Uterus (tissue), 4 donors: ENCODE data around the gene DET1. TPM values are rescaled to one million over a fixed set of nuclear protein-coding genes. Genes with fewer than 3 reads are reported as not detected.

Experiments used
- DNase-seq, 2 donors: peaks; one replicate each; pipeline ENCODE4 v3.0.0-alpha.2; 2019 to 2020
- H3K27ac ChIP-seq, 2 donors: fragments of 200-600 bp; sonication (generic); 1 replicate in 1 of 2; 2 replicates in 1 of 2; pipeline ENCODE4 v1.5.1; 2016 to 2018
- H3K27me3 ChIP-seq, 2 donors: fragments of 200-600 bp; sonication (generic); one replicate each; pipeline ENCODE4 v1.5.1; 2018 to 2019; ENCODE audit warnings: control low read depth in 1 of 2
- H3K36me3 ChIP-seq, 2 donors: fragments of 200-600 bp; sonication (generic); one replicate each; pipeline ENCODE4 v1.5.1; 2019; ENCODE audit warnings: control low read depth in 1 of 2
- H3K4me1 ChIP-seq, 2 donors: fragments of 200-600 bp; sonication (generic); one replicate each; pipeline ENCODE4 v1.5.1; 2018 to 2019; ENCODE audit warnings: control low read depth in 1 of 2
- H3K4me3 ChIP-seq, 2 donors: fragments of 200-600 bp; sonication (generic); 1 replicate in 1 of 2; 2 replicates in 1 of 2; pipeline ENCODE4 v1.5.1; 2018 to 2019; ENCODE audit warnings: mild to moderate bottlenecking in 1 of 2
- H3K9me3 ChIP-seq, 2 donors: fragments of 200-600 bp; sonication (generic); one replicate each; pipeline ENCODE4 v1.5.1; 2019; ENCODE audit warnings: control low read depth in 1 of 2
- CTCF ChIP-seq, 4 experiments: fragments of 200-600 bp in 2 of 4; fragments of 450-650 bp in 2 of 4; sonication (generic) in 2 of 4; IDR thresholded peaks; one replicate each; pipeline ENCODE4 v1.5.1; 2016 to 2019; ENCODE audit warnings: antibody characterized with exemption in 4 of 4, mild to moderate bottlenecking in 2 of 4, moderate library complexity in 1 of 4
- POLR2A ChIP-seq, 2 donors: fragments of 450-650 bp; IDR thresholded peaks; one replicate each; pipeline ENCODE4 v1.6.1; 2016; ENCODE audit warnings: antibody characterized with exemption in 2 of 2, mild to moderate bottlenecking in 1 of 2, moderate library complexity in 1 of 2
- intact Hi-C: fragments of 100-400 bp; cut with DNase I; formaldehyde crosslinking; loops from one replicate; pipeline ENCODE4 v1.15.1; 2023; ENCODE audit warnings: low total_unique reads
- total RNA-seq, 4 donors: library from RNA; depleted of rRNA in 3 of 4; stranded (reverse); fragments of >200 nt in 3 of 4; gene quantifications; one replicate each; pipeline versions ENCODE4 v1.1.0 to v1.2.4, GENCODE V29; 2014 to 2023
- donor health status: DM: yes; HTN: yes; CAD: no.

DET1 gene
- total RNA-seq, 4 donors from 2014 or later, result 4.1 to 20.4 (median 10.7) TPM

- no peak for TF ChIP-seq POLR2A (IDR thresholded peaks at IDR 0.05)
- no peak for TF ChIP-seq CTCF (IDR thresholded peaks at IDR 0.05)
- intact Hi-C loops, result no loop called here
- Histone ChIP-seq H3K36me3 (no peaks in the 10 kb centered on the region), H3K27me3 (no peaks in the 10 kb centered on the region), H3K4me1 (peaks cover 12 to 14% of the 10 kb centered on the region in 2 donors), H3K27ac (no peak overlapping the region), H3K9me3 (no peaks in the 10 kb centered on the region), H3K4me3 (no peak overlapping the region)
- no peak for DNase-seq
Observed at GRCh38 chr15:88538972-88539371, 7.5 kb downstream of the DET1 start.

GRCh38 chr15:88537591-88538317 lies 8.7 kb downstream of the DET1 start:
- no peak for TF ChIP-seq CTCF (IDR thresholded peaks at IDR 0.05)
- no peak for TF ChIP-seq POLR2A (IDR thresholded peaks at IDR 0.05)
- Histone ChIP-seq H3K9me3 (no peaks in the 10 kb centered on the region), H3K36me3 (no peaks in the 10 kb centered on the region), H3K27ac (no peak overlapping the region), H3K27me3 (no peaks in the 10 kb centered on the region), H3K4me1 (peaks cover 1 to 2% of the 10 kb centered on the region in 2 donors), H3K4me3 (no peak overlapping the region)
- intact Hi-C loops, result no loop called here
- no peak for DNase-seq

- Histone ChIP-seq H3K27ac (no peak overlapping the region), H3K27me3 (no peaks in the 10 kb centered on the region), H3K36me3 (no peaks in the 10 kb centered on the region), H3K4me3 (no peak overlapping the region), H3K4me1 (no peaks in the 10 kb centered on the region), H3K9me3 (no peaks in the 10 kb centered on the region)
- DNase-seq, result no peak
- intact Hi-C loops, result no loop called here
- TF ChIP-seq POLR2A (IDR thresholded peaks at IDR 0.05), result no peak
- no peak for TF ChIP-seq CTCF (IDR thresholded peaks at IDR 0.05)
Observed at GRCh38 chr15:88535607-88536313, 10.7 kb downstream of the DET1 start.

GRCh38 chr15:88535100-88535499 lies 11.4 kb downstream of the DET1 start:
- intact Hi-C loops, result no loop called here
- Histone ChIP-seq H3K4me3 (no peak overlapping the region), H3K36me3 (no peaks in the 10 kb centered on the region), H3K27ac (no peak overlapping the region), H3K27me3 (no peaks in the 10 kb centered on the region), H3K9me3 (no peaks in the 10 kb centered on the region), H3K4me1 (no peaks in the 10 kb centered on the region)
- no peak for TF ChIP-seq POLR2A (IDR thresholded peaks at IDR 0.05)
- TF ChIP-seq CTCF (IDR thresholded peaks at IDR 0.05), result no peak
- DNase-seq, result no peak

- Histone ChIP-seq H3K27me3 (no peaks in the 10 kb centered on the region), H3K36me3 (no peaks in the 10 kb centered on the region), H3K27ac (no peak overlapping the region), H3K4me3 (no peak overlapping the region), H3K4me1 (no peaks in the 10 kb centered on the region), H3K9me3 (no peaks in the 10 kb centered on the region)
- no peak for DNase-seq
- TF ChIP-seq CTCF (IDR thresholded peaks at IDR 0.05), result no peak
- TF ChIP-seq POLR2A (IDR thresholded peaks at IDR 0.05), result no peak
- intact Hi-C loops, result no loop called here
Observed at GRCh38 chr15:88533376-88533775, 13.1 kb downstream of the DET1 start.
